HG03457 (cell line): Measurements from ENCODE around the gene CLEC16A.

Source experiments
- ATAC-seq: cut with Tn5 transposase; IDR thresholded peaks from one replicate; pipeline ENCODE4 v1.9.1; 2021; ENCODE audit warnings: moderate number of reproducible peaks; ENCODE audit not compliant: unreplicated experiment

Gene CLEC16A

DNA sequence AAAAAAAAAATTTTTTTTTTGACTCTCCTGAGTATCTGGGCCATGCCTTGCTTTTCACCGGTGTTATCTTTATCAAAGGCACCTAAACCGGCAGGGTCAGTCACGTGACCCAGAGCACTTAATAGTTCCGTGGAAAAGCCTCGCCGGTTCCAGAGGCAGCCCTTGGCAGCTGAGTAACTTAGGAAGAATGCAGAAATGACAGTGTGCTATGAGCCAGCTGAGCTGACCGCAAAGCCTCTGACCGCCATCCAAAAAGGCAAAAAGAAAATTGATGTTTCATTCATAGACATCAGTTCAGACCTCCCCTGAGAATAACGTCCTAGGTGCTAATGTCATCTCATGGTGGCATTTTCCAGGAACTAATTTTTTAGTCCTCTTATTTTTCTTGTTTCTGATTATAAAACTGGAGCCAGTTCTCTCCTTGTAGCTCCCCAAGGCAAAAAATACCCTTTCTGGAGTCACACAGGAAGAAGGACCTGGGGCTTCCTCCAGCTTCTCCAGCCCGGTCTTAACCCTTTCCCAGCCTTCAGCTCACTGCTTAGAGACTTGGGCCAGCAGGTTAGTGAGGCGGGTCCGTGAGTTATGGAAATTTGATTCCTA lies 189.1 kb downstream of the CLEC16A start:
- no peak for ATAC-seq

DNA sequence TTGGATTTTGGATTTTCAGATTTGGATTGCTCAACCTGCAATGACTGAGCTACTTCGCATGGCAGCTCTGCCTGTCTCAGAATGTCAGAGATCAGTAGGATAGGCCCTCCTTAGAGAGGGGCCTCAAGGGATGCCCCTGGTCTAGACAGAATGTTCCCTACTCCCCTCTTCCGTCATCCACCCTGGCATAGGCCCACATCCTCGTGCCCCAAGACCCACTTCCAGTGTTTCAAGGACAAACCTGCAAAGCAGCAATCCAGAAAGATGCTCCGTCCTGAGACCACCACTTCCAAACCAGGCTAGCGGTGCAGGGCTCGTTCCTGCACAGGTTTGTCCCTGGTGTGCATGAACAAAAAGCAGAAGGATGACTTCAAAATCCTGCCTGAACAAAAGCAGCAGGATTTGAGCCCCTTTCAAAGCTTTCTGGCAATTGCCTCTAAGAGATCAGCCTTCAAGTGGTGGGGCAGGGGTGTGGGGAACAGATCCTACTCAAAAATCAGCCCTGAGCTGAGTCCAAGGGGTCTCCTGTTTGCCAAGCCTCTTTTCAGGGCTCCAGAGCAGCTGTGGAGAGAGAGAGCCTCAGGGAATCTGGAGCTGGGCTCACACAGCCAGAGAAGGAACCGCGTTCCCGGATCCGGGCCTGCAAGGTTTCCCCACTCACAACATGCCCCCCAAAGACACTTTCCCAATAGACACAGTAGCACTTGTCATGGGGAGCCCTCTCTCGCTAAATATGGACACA lies 190.5 kb downstream of the CLEC16A start:
- no peak for ATAC-seq

GRCh38 chr16:11135464-11135973 lies 191.2 kb downstream of the CLEC16A start:
- ATAC-seq, result no peak

GRCh38 chr16:11136600-11136999 lies 192.2 kb downstream of the CLEC16A start:
- ATAC-seq, result no peak

GRCh38 chr16:11138022-11138768 lies 193.8 kb downstream of the CLEC16A start:
- no peak for ATAC-seq

DNA sequence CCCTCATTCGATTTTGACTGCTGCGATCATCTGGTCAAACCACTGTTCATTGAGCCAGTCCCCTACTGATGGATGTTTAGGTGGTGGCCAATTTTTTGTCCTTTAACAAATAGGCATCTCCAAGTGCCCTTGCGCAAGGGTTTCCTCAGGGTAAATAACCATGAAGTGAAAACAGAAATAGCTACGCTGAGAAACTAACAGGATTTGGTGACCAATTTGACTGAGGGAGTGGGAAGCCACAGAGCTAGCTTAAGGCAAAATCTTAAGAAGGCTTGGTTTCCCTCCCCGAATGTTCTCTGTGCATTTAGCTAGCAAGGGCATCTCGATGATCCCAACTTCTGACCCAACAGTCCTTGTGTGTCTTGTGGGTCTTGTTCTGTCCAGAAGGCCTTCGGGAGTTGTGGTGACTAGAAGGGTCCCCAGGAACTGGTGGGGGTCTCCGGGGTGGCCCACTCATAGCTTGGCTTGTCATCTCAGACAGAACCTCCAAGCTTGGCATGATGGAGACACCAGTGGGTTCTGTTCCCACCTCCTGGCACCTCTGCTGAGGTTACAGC lies 194.5 kb downstream of the CLEC16A start:
- ATAC-seq, result no peak

DNA sequence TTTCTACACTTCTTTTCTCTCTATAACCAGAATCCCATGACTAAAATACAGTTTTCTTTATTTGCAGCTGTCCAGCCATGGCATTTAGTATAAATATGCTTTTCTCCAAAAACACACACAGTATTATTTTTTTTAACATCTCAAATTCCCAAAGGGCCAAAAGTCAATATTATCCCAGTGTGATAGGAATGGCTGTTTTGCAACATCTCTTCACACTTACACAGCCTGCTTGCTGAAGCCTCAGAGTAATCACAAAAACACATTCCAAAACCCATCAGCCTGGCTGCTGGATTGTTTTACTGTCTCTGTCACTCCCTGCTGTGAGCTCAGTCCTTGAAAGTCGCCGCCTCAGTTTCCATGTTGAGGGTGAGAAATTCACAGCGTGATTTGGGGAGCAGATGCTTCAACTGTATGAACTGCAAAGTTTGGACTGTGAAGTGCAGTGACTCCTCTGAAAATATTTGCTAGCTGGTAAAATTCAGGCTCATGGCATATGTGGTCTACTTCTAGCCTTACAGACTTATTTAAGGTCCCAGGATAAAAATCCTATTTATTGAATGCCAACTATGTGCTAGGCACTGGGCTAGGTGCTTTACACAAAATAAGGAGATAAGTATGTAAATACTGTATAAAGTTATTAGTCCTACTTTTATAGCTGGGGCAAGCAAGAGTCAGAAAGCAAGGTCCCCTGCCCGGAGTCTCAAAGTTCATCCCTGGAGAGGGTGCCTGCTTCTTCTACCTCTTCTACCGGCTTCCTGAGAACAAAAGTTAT lies 195.1 kb downstream of the CLEC16A start:
- no peak for ATAC-seq

DNA sequence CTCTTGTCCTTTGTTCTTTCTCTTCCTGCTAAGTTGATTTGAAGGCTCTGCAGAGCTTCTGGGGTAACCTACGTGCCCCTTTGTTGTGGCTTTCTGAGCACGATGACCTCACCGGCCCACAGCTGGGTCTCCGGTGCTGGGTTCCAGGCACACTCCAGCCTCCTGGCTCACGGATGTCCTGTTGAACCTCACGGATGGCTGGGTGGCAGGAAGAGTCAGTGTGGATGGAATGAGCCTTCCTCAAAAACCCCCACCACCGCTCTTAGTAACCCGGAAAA lies 195.7 kb downstream of the CLEC16A start:
- no peak for ATAC-seq

- ATAC-seq, result no peak
Observed at GRCh38 chr16:11140466-11140865, 196.1 kb downstream of the CLEC16A start.

GRCh38 chr16:11140867-11141266 lies 196.5 kb downstream of the CLEC16A start:
- ATAC-seq, result no peak

DNA sequence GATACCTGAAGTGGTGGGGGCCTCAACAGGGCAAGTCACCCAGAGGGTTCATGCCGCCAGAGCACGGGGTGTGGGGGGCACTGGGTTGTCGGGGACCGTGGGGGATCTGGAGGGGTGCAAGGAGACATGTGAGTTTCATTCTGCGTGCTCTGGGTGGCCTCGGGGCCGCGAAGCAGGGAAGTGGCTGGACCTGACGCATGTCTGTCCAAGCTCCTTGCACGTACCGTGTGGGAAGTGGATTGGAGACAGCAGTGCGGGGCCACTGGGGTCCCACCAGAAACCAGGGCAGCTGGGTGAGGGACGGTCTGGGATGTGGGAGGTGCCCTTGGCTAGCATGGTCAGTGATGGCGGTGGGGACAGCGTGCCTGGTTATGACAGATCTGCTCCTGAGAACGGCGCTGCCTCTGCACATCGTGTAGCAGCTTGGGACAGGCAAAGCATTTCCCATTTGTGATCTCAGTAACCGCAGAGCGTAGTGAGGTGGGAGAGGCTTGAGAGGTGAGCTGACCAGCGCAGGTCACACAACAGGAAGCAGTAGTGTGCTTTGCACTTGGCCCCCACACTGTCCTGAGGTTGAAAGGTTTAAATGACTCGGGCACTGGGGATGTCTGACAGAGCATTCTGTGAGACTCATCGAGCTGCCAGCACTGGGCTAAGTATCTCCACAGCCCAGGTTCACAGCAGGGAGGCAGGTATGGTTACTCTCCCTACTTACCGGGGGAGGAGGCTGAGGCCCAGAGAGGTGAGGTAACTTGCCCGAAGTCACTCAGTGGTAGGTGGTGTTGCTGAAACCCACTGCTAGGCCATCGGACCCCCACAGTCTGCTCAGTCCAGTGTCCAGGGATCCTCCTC lies 197.3 kb downstream of the CLEC16A start:
- ATAC-seq, result no peak

- ATAC-seq, result no peak
Observed at GRCh38 chr16:11142261-11142630, 197.9 kb downstream of the CLEC16A start.

- no peak for ATAC-seq
Observed at GRCh38 chr16:11142951-11143350, 198.6 kb downstream of the CLEC16A start.

GRCh38 chr16:11143372-11144035 lies 199.1 kb downstream of the CLEC16A start:
- no peak for ATAC-seq

DNA sequence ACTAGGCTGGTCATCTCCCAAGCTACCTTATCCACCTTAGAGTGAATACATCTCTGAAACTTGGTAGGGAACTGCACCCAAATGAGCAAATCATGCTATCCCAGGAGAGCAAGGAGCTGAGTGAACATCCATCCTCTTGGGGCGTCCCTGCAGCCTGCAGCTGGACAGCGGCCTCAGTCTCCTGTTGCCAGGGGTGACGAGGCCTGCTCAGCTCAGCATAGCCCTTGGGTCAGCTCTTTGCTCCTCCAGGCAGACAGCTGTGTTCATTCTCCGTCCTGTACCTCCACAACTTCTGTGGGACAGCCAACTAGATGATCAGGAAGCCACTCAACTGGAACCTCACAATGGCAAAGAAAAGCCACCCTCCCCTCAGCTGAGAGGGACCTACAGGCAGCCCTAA lies 199.8 kb downstream of the CLEC16A start:
- ATAC-seq, result no peak

GRCh38 chr16:11145173-11145818 lies 200.9 kb downstream of the CLEC16A start:
- no peak for ATAC-seq

DNA sequence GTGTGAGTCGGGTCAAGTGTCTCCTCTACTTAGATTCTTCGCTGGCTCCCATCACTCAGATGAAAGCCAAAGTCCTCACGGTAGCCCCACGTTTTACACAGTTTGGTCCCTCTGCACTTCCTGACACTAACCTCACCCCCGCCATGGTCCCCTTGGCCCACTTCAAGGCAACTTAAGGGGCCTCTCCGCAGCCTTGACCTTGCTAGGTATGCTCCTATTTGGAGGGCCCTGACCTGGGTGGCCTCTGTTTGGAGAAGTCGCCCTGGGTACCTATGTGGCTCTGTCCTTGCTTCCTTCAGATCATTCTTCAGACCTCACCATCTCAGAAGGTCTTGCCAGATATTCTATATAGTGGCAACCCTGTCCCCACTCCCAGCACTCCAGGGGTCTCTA lies 201.5 kb downstream of the CLEC16A start:
- ATAC-seq, result no peak

DNA sequence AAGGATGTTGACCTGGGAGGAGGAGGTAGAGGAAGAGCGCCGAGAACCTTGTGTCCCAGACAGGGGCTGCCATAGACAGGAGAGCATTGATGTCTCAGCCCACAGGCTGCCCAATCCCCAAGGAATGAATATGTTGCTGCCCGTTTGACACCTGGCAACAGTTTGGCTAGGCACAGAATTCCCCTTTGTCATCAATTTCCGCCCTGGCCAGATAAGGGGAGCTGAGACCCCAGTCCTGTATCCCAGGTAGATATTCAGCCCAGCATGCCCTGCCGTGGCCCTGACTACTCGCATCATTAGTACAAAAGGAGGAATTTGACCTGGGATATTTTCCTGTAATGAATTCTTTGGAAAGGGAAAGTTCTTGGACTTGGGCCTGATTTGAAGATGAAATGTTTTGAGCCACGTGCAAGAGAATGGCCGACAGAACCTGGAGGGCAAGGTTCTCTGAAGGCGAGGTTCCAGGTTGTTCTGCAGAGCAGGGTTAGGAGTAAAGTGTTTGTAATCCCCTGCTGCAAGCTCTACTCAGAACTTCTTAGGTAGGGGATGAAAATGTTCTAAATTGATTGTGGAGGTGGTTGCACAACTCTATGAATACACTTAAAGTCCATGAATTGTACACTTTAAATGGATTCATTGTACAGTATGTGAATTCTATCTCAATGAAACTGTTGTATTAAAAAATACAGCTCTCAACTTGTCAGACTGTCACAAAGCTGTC lies 202.8 kb downstream of the CLEC16A start:
- no peak for ATAC-seq
